GM06990 (cell line): ENCODE measurements around the gene PRR35.

ENCODE experiments used
- DNase-seq: peaks from one replicate; pipeline ENCODE4 v3.0.0-alpha.2; 2011; ENCODE audit not compliant: insufficient read length; ENCODE audit errors: extremely low read depth
- H3K27me3 ChIP-seq: replicated peaks from 2 replicates; pipeline ENCODE4 v1.6.0; 2011; ENCODE audit warnings: low read length; ENCODE audit not compliant: control insufficient read depth, insufficient read depth
- H3K36me3 ChIP-seq: 2 replicates; pipeline ENCODE4 v1.5.1; 2011; ENCODE audit warnings: low read length; ENCODE audit not compliant: control insufficient read depth, insufficient read depth
- H3K4me3 ChIP-seq: replicated peaks from 2 replicates; pipeline ENCODE4 v1.5.1; 2011; ENCODE audit warnings: low read depth, mild to moderate bottlenecking, control low read depth, low read length
- TF ChIP-seq, protein P1 (sequence below): IDR thresholded peaks from 2 replicates; pipeline ENCODE4 v1.5.1; 2011; ENCODE audit warnings: low read length, control low read depth, mild to moderate bottlenecking, inconsistent platforms; ENCODE audit not compliant: insufficient read depth, poor library complexity, severe bottlenecking

The PRR35 gene

DNA sequence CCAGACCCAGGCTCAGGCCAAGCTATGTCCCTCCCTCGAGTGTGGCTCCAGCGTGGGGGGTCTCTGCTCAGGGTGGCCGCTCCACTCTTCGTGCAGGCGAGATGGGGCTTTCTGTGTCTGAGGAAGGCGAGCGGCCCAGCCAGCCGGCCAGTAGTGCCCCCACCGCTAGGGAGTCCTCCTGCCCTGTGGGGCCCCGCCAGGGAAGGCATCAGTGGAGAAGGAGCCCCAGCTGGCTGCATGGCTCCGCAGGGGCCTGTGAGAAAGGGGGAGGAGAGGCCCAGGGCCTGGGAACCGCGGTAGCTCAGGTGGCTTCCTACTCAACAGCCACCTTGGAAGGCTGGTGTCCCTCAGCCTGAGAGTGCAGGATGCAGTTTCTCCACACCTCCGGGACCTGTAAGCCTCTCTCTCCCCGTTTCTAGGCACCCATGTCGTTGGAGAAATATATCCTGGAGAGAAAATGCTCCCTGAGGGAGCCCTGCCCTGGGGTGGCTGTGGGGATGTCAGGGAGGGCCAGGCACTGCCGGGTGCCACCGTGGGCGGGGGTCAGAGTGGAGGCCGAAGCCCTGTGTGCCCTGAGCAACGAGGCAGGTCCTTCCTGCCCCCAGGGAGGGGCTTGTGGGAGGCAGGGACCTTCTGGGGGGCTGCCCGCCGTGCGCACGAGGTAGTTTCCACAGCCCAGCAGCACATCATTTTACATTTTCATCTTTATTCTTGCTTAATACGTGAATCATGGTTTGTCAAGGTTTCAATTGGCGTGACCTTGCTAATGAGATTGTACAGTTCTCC lies 12.9 kb downstream of the PRR35 start:
- DNase-seq = no peak
- peaks cover 5% of the 10 kb centered on the region for H3K36me3 ChIP-seq
- H3K27me3 ChIP-seq = no peaks in the 10 kb centered on the region
- TF ChIP-seq, protein P1, sequence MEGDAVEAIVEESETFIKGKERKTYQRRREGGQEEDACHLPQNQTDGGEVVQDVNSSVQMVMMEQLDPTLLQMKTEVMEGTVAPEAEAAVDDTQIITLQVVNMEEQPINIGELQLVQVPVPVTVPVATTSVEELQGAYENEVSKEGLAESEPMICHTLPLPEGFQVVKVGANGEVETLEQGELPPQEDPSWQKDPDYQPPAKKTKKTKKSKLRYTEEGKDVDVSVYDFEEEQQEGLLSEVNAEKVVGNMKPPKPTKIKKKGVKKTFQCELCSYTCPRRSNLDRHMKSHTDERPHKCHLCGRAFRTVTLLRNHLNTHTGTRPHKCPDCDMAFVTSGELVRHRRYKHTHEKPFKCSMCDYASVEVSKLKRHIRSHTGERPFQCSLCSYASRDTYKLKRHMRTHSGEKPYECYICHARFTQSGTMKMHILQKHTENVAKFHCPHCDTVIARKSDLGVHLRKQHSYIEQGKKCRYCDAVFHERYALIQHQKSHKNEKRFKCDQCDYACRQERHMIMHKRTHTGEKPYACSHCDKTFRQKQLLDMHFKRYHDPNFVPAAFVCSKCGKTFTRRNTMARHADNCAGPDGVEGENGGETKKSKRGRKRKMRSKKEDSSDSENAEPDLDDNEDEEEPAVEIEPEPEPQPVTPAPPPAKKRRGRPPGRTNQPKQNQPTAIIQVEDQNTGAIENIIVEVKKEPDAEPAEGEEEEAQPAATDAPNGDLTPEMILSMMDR = no peak
- H3K4me3 ChIP-seq = no peak overlapping the region

DNA sequence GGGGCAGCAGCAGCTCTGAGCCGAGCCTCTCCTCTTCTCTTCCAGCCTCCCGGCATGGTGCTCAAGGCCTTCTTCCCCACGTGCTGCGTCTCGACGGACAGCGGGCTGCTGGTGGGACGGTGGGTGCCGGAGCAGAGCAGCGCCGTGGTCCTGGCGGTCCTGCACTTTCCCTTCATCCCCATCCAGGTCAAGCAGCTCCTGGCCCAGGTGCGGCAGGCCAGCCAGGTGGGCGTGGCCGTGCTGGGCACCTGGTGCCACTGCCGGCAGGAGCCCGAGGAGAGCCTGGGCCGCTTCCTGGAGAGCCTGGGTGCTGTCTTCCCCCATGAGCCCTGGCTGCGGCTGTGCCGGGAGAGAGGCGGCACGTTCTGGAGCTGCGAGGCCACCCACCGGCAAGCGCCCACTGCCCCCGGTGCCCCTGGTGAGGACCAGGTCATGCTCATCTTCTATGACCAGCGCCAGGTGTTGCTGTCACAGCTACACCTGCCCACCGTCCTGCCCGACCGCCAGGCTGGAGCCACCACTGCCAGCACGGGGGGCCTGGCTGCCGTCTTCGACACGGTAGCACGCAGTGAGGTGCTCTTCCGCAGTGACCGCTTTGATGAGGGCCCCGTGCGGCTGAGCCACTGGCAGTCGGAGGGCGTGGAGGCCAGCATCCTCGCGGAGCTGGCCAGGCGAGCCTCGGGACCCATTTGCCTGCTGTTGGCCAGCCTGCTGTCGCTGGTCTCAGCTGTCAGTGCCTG lies 14.0 kb downstream of the PRR35 start:
- H3K4me3 ChIP-seq = no peak overlapping the region
- no peak for DNase-seq
- TF ChIP-seq, protein P1 = no peak
- peaks cover 5% of the 10 kb centered on the region for H3K36me3 ChIP-seq
- no peaks in the 10 kb centered on the region for H3K27me3 ChIP-seq

DNA sequence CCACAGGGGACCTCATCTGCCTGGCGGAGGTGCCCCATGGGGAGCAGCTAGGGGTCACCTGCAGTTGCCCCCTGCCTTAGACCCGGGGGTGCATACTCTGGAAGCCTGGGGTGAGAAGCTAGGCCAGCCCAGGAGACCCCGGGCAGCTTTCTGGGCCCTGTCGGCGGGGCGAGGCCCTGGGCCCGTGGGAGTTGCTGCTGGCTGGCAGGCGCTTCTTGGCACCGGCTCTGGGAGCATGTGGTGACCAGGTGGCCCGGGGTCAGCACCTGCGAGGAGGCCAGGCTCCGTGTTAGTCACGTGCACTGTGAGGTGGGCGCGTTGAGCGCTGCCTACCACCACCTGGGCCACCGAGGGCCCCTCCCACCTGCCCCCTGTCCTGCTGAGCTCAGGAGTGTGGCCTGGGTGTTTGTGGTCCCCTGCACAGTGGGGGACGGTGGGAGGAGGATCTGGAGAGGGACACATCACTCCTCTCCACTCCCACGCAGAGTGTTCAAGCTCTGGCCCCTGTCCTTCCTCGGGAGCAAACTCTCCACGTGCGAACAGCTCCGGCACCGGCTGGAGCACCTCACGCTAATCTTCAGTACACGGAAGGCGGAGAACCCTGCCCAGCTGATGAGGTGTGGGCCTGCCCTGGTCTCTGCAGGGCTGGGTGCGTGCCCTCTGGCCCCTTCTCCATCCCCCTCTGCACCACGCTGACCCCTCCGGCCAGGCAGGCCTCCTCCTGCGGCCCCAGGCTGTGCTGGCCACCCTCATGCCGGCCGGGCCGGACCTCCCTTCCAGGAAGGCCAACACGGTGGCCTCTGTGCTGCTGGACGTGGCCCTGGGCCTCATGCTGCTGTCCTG lies 15.4 kb downstream of the PRR35 start:
- DNase-seq = no peak
- H3K27me3 ChIP-seq = no peaks in the 10 kb centered on the region
- peaks cover 5% of the 10 kb centered on the region for H3K36me3 ChIP-seq
- TF ChIP-seq, protein P1 = no peak
- no peak overlapping the region for H3K4me3 ChIP-seq

DNA sequence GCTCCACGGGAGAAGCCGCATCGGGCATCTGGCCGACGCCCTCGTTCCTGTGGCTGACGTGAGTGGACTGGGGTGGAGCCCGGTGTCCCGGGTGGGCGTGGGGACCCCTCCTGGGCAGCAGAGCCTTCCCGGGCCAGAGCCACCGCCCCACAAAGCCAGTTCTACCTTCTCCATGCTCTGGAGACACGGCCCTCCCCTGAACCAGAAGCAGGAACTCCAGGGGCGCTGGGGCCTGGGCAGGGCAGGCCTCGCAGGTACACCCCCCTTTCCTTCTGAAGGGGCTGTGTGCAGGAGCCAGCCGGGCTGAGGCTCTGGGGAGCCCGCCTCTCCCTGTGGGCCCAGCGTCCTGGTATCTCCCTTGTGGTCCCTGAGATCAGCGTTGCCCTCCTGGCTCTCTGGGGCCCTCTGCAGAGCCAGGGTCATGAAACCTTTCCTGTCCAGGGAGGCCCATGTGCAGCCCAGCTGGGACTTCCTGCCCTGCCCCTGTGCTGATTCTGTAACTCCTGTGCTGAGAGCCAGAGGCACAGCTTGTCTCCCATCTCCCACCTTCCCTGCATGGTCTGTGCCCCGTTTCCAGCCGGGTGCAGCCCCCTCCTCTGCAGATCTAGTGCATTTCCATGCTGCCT lies 16.1 kb downstream of the PRR35 start:
- Histone ChIP-seq H3K27me3 (no peaks in the 10 kb centered on the region), H3K36me3 (peaks cover 5% of the 10 kb centered on the region), H3K4me3 (no peak overlapping the region)
- no peak for DNase-seq
- TF ChIP-seq, protein P1 = no peak

DNA sequence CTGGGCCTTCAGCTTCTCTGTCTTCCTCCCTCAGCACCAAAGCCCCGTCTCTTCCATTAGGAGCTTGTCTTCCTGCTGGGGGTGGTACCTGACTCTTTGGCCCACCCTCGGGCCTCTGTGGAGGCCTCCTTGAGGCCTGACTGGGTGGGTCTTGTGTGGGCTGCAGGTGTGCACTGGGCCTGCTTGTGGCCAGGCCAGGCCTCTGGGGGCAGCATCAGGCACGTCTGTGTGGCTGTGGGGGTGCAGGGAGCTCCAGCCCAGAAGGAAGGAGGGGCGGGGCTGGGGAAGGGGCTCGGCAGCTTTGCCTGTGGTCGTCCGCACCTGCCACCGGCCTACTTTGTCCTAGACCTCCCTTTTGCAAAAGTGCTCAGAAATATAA lies 16.6 kb downstream of the PRR35 start:
- Histone ChIP-seq H3K4me3 (no peak overlapping the region), H3K27me3 (no peaks in the 10 kb centered on the region), H3K36me3 (peaks cover 5% of the 10 kb centered on the region)
- TF ChIP-seq, protein P1 = no peak
- no peak for DNase-seq
